H9 (cell line): Measurements from ENCODE around the gene TMTC1. TPM values are rescaled to one million over a fixed set of nuclear protein-coding genes. Genes with fewer than 3 reads are reported as not detected.

Experiments used
- DNase-seq: peaks from one replicate; pipeline ENCODE4 v3.0.0-alpha.2; 2017
- H2AFZ ChIP-seq: one replicate; pipeline ENCODE4 v1.6.1; 2013; ENCODE audit warnings: mild to moderate bottlenecking, low read length, control low read depth, moderate library complexity
- H2AK5ac ChIP-seq: 2 replicates; pipeline ENCODE4 v1.6.1; 2013; ENCODE audit warnings: low read length, control low read depth, mixed read lengths; ENCODE audit not compliant: insufficient read length
- H2BK120ac ChIP-seq: one replicate; pipeline ENCODE4 v1.6.1; 2013; ENCODE audit warnings: low read depth, mild to moderate bottlenecking, low read length, control low read depth, inconsistent platforms; ENCODE audit not compliant: poor library complexity, severe bottlenecking
- H2BK12ac ChIP-seq: 2 replicates; pipeline ENCODE4 v1.6.1; 2013; ENCODE audit warnings: low read length, control low read depth, mixed read lengths, low read depth; ENCODE audit not compliant: insufficient read length
- H2BK15ac ChIP-seq: 2 replicates; pipeline ENCODE4 v1.6.1; 2013; ENCODE audit warnings: low read depth, low read length, control low read depth
- H2BK20ac ChIP-seq: one replicate; pipeline ENCODE4 v1.6.1; 2013; ENCODE audit warnings: low read depth, mild to moderate bottlenecking, low read length, control low read depth, inconsistent platforms; ENCODE audit not compliant: poor library complexity, severe bottlenecking
- H2BK5ac ChIP-seq: 2 replicates; pipeline ENCODE4 v1.6.1; 2013; ENCODE audit warnings: low read length, control low read depth, mixed read lengths; ENCODE audit not compliant: insufficient read length
- H3K14ac ChIP-seq: 2 replicates; pipeline ENCODE4 v1.6.1; 2013; ENCODE audit warnings: low read length, control low read depth; ENCODE audit not compliant: insufficient read depth
- H3K18ac ChIP-seq: 2 replicates; pipeline ENCODE4 v1.6.1; 2013; ENCODE audit warnings: low read depth, mild to moderate bottlenecking, mixed read lengths, low read length, control low read depth; ENCODE audit not compliant: insufficient read length
- H3K23ac ChIP-seq: 2 replicates; pipeline ENCODE4 v1.6.1; 2013; ENCODE audit warnings: low read length, control low read depth, mixed read lengths, low read depth; ENCODE audit not compliant: insufficient read length
- H3K23me2 ChIP-seq: 2 replicates; pipeline ENCODE4 v1.6.1; 2013; ENCODE audit warnings: low read depth, mild to moderate bottlenecking, mixed read lengths, low read length, control low read depth; ENCODE audit not compliant: insufficient read length, poor library complexity, severe bottlenecking
- H3K27ac ChIP-seq: 2 replicates; pipeline ENCODE4 v1.5.1; 2013; ENCODE audit warnings: low read length, control low read depth, mixed read lengths, low read depth; ENCODE audit not compliant: insufficient read length
- H3K27me3 ChIP-seq: 2 replicates; pipeline ENCODE4 v1.6.1; 2013; ENCODE audit warnings: low read length, control low read depth, inconsistent platforms; ENCODE audit not compliant: insufficient read depth
- H3K4ac ChIP-seq: 2 replicates; pipeline ENCODE4 v1.6.1; 2013; ENCODE audit warnings: low read depth, mild to moderate bottlenecking, control low read depth, inconsistent platforms, low read length, moderate library complexity
- H3K4me1 ChIP-seq: 2 replicates; pipeline ENCODE4 v1.6.1; 2013; ENCODE audit warnings: low read length, control low read depth, inconsistent platforms; ENCODE audit not compliant: insufficient read depth
- H3K4me2 ChIP-seq: 2 replicates; pipeline ENCODE4 v1.6.1; 2013; ENCODE audit warnings: low read length, control low read depth, mixed read lengths; ENCODE audit not compliant: insufficient read length, insufficient read depth
- H3K56ac ChIP-seq: 2 replicates; pipeline ENCODE4 v1.6.1; 2013; ENCODE audit warnings: low read depth, mild to moderate bottlenecking, mixed read lengths, low read length, control low read depth; ENCODE audit not compliant: insufficient read length
- H3K79me1 ChIP-seq: 2 replicates; pipeline ENCODE4 v1.6.1; 2013; ENCODE audit warnings: low read depth, mild to moderate bottlenecking, moderate library complexity, low read length, control low read depth, inconsistent platforms; ENCODE audit not compliant: insufficient read depth, poor library complexity, severe bottlenecking
- H3K79me2 ChIP-seq: 2 replicates; pipeline ENCODE4 v1.6.1; 2013; ENCODE audit warnings: low read length, control low read depth, inconsistent platforms; ENCODE audit not compliant: insufficient read depth
- H3K9ac ChIP-seq: 2 replicates; pipeline ENCODE4 v1.6.1; 2013; ENCODE audit warnings: low read length, control low read depth, mixed read lengths; ENCODE audit not compliant: insufficient read length; ENCODE audit errors: extremely low read depth
- H3K9me3 ChIP-seq: one replicate; pipeline ENCODE4 v1.6.1; 2013; ENCODE audit warnings: low read depth, low read length, inconsistent platforms; ENCODE audit not compliant: control insufficient read depth
- H3T11ph ChIP-seq: one replicate; pipeline ENCODE4 v1.6.1; 2013; ENCODE audit warnings: mild to moderate bottlenecking, low read length, control low read depth, inconsistent platforms
- H4K20me1 ChIP-seq: one replicate; pipeline ENCODE4 v1.6.1; 2013; ENCODE audit not compliant: control insufficient read depth, insufficient read length, insufficient read depth
- H4K5ac ChIP-seq: 2 replicates; pipeline ENCODE4 v1.6.1; 2013; ENCODE audit warnings: low read depth, mild to moderate bottlenecking, mixed read lengths, low read length, control low read depth; ENCODE audit not compliant: insufficient read length
- H4K8ac ChIP-seq: replicated peaks from 2 replicates; pipeline ENCODE4 v1.6.1; 2013; ENCODE audit warnings: low read length, control low read depth, mixed read lengths, low read depth; ENCODE audit not compliant: insufficient read length
- H4K91ac ChIP-seq: 2 replicates; pipeline ENCODE4 v1.6.1; 2013; ENCODE audit warnings: low read depth, mild to moderate bottlenecking, moderate library complexity, mixed read lengths, low read length, control low read depth; ENCODE audit not compliant: insufficient read length
- H3K27ac Mint-ChIP-seq, 3 experiments: 2 replicates in 2 of 3; 3 replicates in 1 of 3; pipeline ENCODE4 v1.8.0; 2020 to 2021; ENCODE audit warnings: mixed read lengths in 3 of 3, mild to moderate bottlenecking in 1 of 3, moderate library complexity in 1 of 3
- H3K27me3 Mint-ChIP-seq: 2 replicates; pipeline ENCODE4 v1.8.0; 2021; ENCODE audit warnings: low read depth, mild to moderate bottlenecking, moderate library complexity, mixed read lengths
- H3K36me3 Mint-ChIP-seq, 3 experiments: 2 replicates in 2 of 3; 3 replicates in 1 of 3; pipeline ENCODE4 v1.8.0; 2020 to 2021; ENCODE audit warnings: low read depth in 3 of 3, mixed read lengths in 3 of 3; ENCODE audit not compliant: insufficient read depth in 1 of 3
- H3K4me1 Mint-ChIP-seq, 2 experiments: 2 replicates each; pipeline ENCODE4 v1.8.0; 2020; ENCODE audit warnings: mixed read lengths in 2 of 2
- H3K4me3 Mint-ChIP-seq, 2 experiments: 2 replicates in 1 of 2; 3 replicates in 1 of 2; pipeline ENCODE4 v1.8.0; 2020 to 2021; ENCODE audit warnings: mild to moderate bottlenecking in 2 of 2, mixed read lengths in 2 of 2, moderate library complexity in 1 of 2
- H3K9me3 Mint-ChIP-seq, 2 experiments: 2 replicates in 1 of 2; 3 replicates in 1 of 2; pipeline ENCODE4 v1.8.0; 2020; ENCODE audit warnings: mild to moderate bottlenecking in 2 of 2, mixed read lengths in 2 of 2, moderate library complexity in 1 of 2
- CTCF ChIP-seq: fragments of 200-600 bp; sonication (generic); conservative IDR thresholded peaks from 3 replicates; pipeline ENCODE4 v1.8.0; 2021; ENCODE audit warnings: antibody characterized with exemption, mild to moderate bottlenecking
- WGBS: extraction: QIAGEN DNeasy Blood & Tissue Kit; methylation state at CpG from one replicate; pipeline ENCODE4 v1.1.7; 2013; ENCODE audit warnings: missing lambda C conversion rate, low lambda C conversion rate, mixed read lengths; ENCODE audit not compliant: insufficient read length; ENCODE audit errors: extremely low coverage; 5-methylcytosine and 5-hydroxymethylcytosine counted together
- total RNA-seq: library from RNA; stranded (reverse); gene quantifications from 2 replicates; pipeline ENCODE4 v1.2.1, GENCODE V29; 2021

Gene TMTC1
- total RNA-seq, 1 experiment from 2014 or later = 16.1 TPM

GRCh38 chr12:29533815-29534489 lies 249.8 kb downstream of the TMTC1 start:
- no peak overlapping the region for H4K91ac ChIP-seq
- no peak overlapping the region for H2BK20ac ChIP-seq
- no peak overlapping the region for H3K9ac ChIP-seq
- no peak overlapping the region for H3K4ac ChIP-seq
- no peak overlapping the region for H3K4me3 Mint-ChIP-seq
- no peaks in the 10 kb centered on the region for H4K20me1 ChIP-seq
- H3K23ac ChIP-seq = no peak overlapping the region
- H3K4me2 ChIP-seq = no peak overlapping the region
- H3K79me2 ChIP-seq = no peaks in the 10 kb centered on the region
- H3K23me2 ChIP-seq = no peaks in the 10 kb centered on the region
- no peak overlapping the region for H4K5ac ChIP-seq
- TF ChIP-seq CTCF = no peak
- no peak overlapping the region for H2BK120ac ChIP-seq
- no peak overlapping the region for H2BK5ac ChIP-seq
- no peak overlapping the region for H2BK12ac ChIP-seq
- H3K9me3 Mint-ChIP-seq = no peaks in the 10 kb centered on the region
- H2AFZ ChIP-seq = no peak overlapping the region
- H3K56ac ChIP-seq = no peak overlapping the region
- H3K27ac Mint-ChIP-seq = no peak overlapping the region
- WGBS = no CpG with 5 or more reads among the region's 4 CpGs
- H3T11ph ChIP-seq = no peak overlapping the region
- H2BK15ac ChIP-seq = no peak overlapping the region
- no peaks in the 10 kb centered on the region for H3K27me3 Mint-ChIP-seq
- H3K36me3 Mint-ChIP-seq = no peaks in the 10 kb centered on the region; a peak in 1 of 7 replicates
- H3K9me3 ChIP-seq = no peaks in the 10 kb centered on the region
- 0 out of 4 replicates have a peak, but pooled peaks cover 0 to 3% of the 10 kb centered on the region in 2 experiments for H3K4me1 Mint-ChIP-seq
- no peak overlapping the region for H3K18ac ChIP-seq
- no peaks in the 10 kb centered on the region for H3K79me1 ChIP-seq
- no peak overlapping the region for H3K27ac ChIP-seq
- H2AK5ac ChIP-seq = no peak overlapping the region
- DNase-seq = no peak
- no peak overlapping the region for H3K14ac ChIP-seq
- no peaks in the 10 kb centered on the region for H3K4me1 ChIP-seq
- H3K27me3 ChIP-seq = no peaks in the 10 kb centered on the region
- H4K8ac ChIP-seq = no peak overlapping the region
